H1 (cell line): ENCODE data around the gene RAMP1. TPM values are rescaled to one million over a fixed set of nuclear protein-coding genes. Genes with fewer than 3 reads are reported as not detected.

ENCODE experiments used
- CTCF ChIA-PET: fragments of 300-600 bp; sonication (Branson Sonifier 250); formaldehyde crosslinking; loops from one replicate; lab custom pipeline; 2021; ENCODE audit not compliant: partially characterized antibody; lab: Charles Lee
- POLR2A ChIA-PET: fragments of 300-600 bp; sonication (Branson Sonifier 250); formaldehyde crosslinking; loops from one replicate; lab custom pipeline; 2021; ENCODE audit warnings: inconsistent platforms; ENCODE audit not compliant: partially characterized antibody; lab: Charles Lee
- DNase-seq, 2 experiments: peaks; one replicate each; pipeline versions ENCODE4 v3.0.0 to v3.0.0-alpha.2; 2010 to 2022; ENCODE audit warnings: low spot score in 2 of 2, low read depth in 1 of 2, mixed read lengths in 1 of 2
- FAIRE-seq: peaks from 2 replicates; lab custom pipeline; 2011; peaks lifted over from hg19 to GRCh38; lab: Jason Lieb, UNC
- H2AFZ ChIP-seq: 2 replicates; pipeline ENCODE4 v1.8.1; 2012; ENCODE audit warnings: low read length, inconsistent platforms
- H2AK5ac ChIP-seq: 2 replicates; pipeline ENCODE4 v1.6.1; 2013; ENCODE audit warnings: low read depth, low read length
- H2BK120ac ChIP-seq: replicated peaks from 2 replicates; pipeline ENCODE3; 2013; ENCODE audit warnings: low read depth, low read length, inconsistent platforms
- H2BK12ac ChIP-seq: 2 replicates; pipeline ENCODE4 v1.6.1; 2013; ENCODE audit warnings: low read depth, low read length
- H2BK15ac ChIP-seq: 2 replicates; pipeline ENCODE4 v1.6.1; 2013; ENCODE audit warnings: low read length
- H2BK20ac ChIP-seq: 2 replicates; pipeline ENCODE4 v1.6.1; 2013; ENCODE audit warnings: low read length
- H2BK5ac ChIP-seq: 2 replicates; pipeline ENCODE4 v1.6.1; 2013; ENCODE audit warnings: low read depth, low read length
- H3K14ac ChIP-seq: 2 replicates; pipeline ENCODE4 v1.6.1; 2013; ENCODE audit warnings: inconsistent platforms; ENCODE audit not compliant: insufficient read length
- H3K18ac ChIP-seq: 2 replicates; pipeline ENCODE4 v1.6.1; 2013; ENCODE audit warnings: low read length; ENCODE audit errors: extremely low read depth
- H3K23ac ChIP-seq: 2 replicates; pipeline ENCODE4 v1.6.1; 2013; ENCODE audit warnings: inconsistent platforms; ENCODE audit not compliant: insufficient read length
- H3K23me2 ChIP-seq: 2 replicates; pipeline ENCODE4 v1.6.1; 2013; ENCODE audit warnings: low read depth, low read length
- H3K27ac ChIP-seq: 2 replicates; pipeline ENCODE4 v1.6.1; 2011; ENCODE audit warnings: low read depth, low read length, inconsistent platforms
- H3K27me3 ChIP-seq, 4 experiments: replicated peaks in 1 of 4; 1 replicate in 1 of 4; 2 replicates in 3 of 4; pipeline versions ENCODE4 v1.6.1 to v1.8.1; 2011 to 2013; ENCODE audit warnings: low read length in 3 of 4, mild to moderate bottlenecking in 3 of 4, inconsistent platforms in 2 of 4, mixed read lengths in 2 of 4, moderate library complexity in 1 of 4; ENCODE audit not compliant: control insufficient read depth in 3 of 4, insufficient read depth in 3 of 4; ENCODE audit errors: extremely low read depth in 1 of 4
- H3K36me3 ChIP-seq, 4 experiments: 2 replicates each; pipeline versions ENCODE4 v1.6.1 to v1.8.1; 2011 to 2013; ENCODE audit warnings: mild to moderate bottlenecking in 4 of 4, low read length in 3 of 4, moderate library complexity in 2 of 4, control low read depth in 1 of 4, inconsistent platforms in 1 of 4; ENCODE audit not compliant: insufficient read depth in 4 of 4, control insufficient read depth in 2 of 4
- H3K4ac ChIP-seq: replicated peaks from 2 replicates; pipeline ENCODE3; 2013; ENCODE audit warnings: low read length, low read depth, mixed read lengths, inconsistent platforms; ENCODE audit not compliant: insufficient read length
- H3K4me1 ChIP-seq, 4 experiments: replicated peaks in 1 of 4; 1 replicate in 1 of 4; 2 replicates in 3 of 4; pipeline versions ENCODE4 v1.6.1 to v1.8.1; 2011 to 2013; ENCODE audit warnings: low read length in 3 of 4, inconsistent platforms in 2 of 4, mixed read lengths in 1 of 4; ENCODE audit not compliant: insufficient read depth in 4 of 4, control insufficient read depth in 3 of 4
- H3K4me2 ChIP-seq, 2 experiments: 2 replicates each; pipeline versions ENCODE4 v1.6.1 to v1.8.1; 2011 to 2013; ENCODE audit warnings: low read depth in 2 of 2, low read length in 2 of 2, control low read depth in 1 of 2, inconsistent platforms in 1 of 2, mild to moderate bottlenecking in 1 of 2; ENCODE audit not compliant: insufficient read depth in 1 of 2
- H3K4me3 ChIP-seq, 4 experiments: fragments of 200-600, 300-600 bp in 1 of 4; sonication (generic), shearing (Covaris generic), sonication (Bioruptor Twin) in 1 of 4; 2 replicates each; pipeline versions ENCODE4 v1.5.1 to v1.8.1; 2011 to 2016; ENCODE audit warnings: low read length in 4 of 4, low read depth in 3 of 4, control low read depth in 2 of 4, inconsistent platforms in 2 of 4, mild to moderate bottlenecking in 2 of 4, mixed read lengths in 1 of 4, moderate library complexity in 1 of 4; ENCODE audit not compliant: insufficient read depth in 2 of 4; ENCODE audit errors: extremely low read depth in 1 of 4
- H3K56ac ChIP-seq: replicated peaks from 2 replicates; pipeline ENCODE3; 2013; ENCODE audit warnings: low read depth, mild to moderate bottlenecking, mixed read lengths, low read length, inconsistent platforms; ENCODE audit not compliant: insufficient read length
- H3K79me1 ChIP-seq: 2 replicates; pipeline ENCODE4 v1.6.1; 2013; ENCODE audit warnings: low read depth, low read length, control low read depth
- H3K79me2 ChIP-seq, 2 experiments: 2 replicates each; pipeline versions ENCODE4 v1.6.1 to v1.8.1; 2012 to 2013; ENCODE audit warnings: low read length in 2 of 2, mild to moderate bottlenecking in 2 of 2, inconsistent platforms in 1 of 2; ENCODE audit not compliant: insufficient read depth in 2 of 2, control insufficient read depth in 1 of 2
- H3K9ac ChIP-seq, 4 experiments: replicated peaks in 1 of 4; 1 replicate in 1 of 4; 2 replicates in 3 of 4; pipeline versions ENCODE4 v1.6.1 to v1.8.1; 2011 to 2013; ENCODE audit warnings: low read depth in 3 of 4, low read length in 3 of 4, control low read depth in 2 of 4, mild to moderate bottlenecking in 2 of 4, moderate library complexity in 2 of 4, inconsistent platforms in 1 of 4; ENCODE audit errors: extremely low read depth in 1 of 4
- H3K9me3 ChIP-seq, 2 experiments: 2 replicates each; pipeline versions ENCODE4 v1.6.1 to v1.8.1; 2012 to 2013; ENCODE audit warnings: mild to moderate bottlenecking in 2 of 2, moderate library complexity in 2 of 2, control low read depth in 1 of 2, inconsistent platforms in 1 of 2, low read depth in 1 of 2, low read length in 1 of 2, mixed read lengths in 1 of 2; ENCODE audit not compliant: insufficient read depth in 2 of 2
- H4K20me1 ChIP-seq, 2 experiments: replicated peaks in 1 of 2; 2 replicates each; pipeline versions ENCODE3 to v1.8.1; 2011 to 2013; ENCODE audit warnings: inconsistent platforms in 2 of 2, low read length in 2 of 2, mild to moderate bottlenecking in 1 of 2; ENCODE audit not compliant: insufficient read depth in 2 of 2, control insufficient read depth in 1 of 2
- H4K5ac ChIP-seq: 2 replicates; pipeline ENCODE4 v1.6.1; 2013; ENCODE audit warnings: low read length, low read depth, mixed read lengths, inconsistent platforms; ENCODE audit not compliant: insufficient read length
- H4K8ac ChIP-seq: 2 replicates; pipeline ENCODE4 v1.8.0; 2013; ENCODE audit warnings: mild to moderate bottlenecking, moderate library complexity, low read length, inconsistent platforms; ENCODE audit not compliant: insufficient read depth; ENCODE audit errors: extremely low read depth
- H4K91ac ChIP-seq: replicated peaks from 2 replicates; pipeline ENCODE3; 2013; ENCODE audit warnings: low read length, mixed read lengths, inconsistent platforms; ENCODE audit not compliant: insufficient read length
- RAD21 ChIP-seq, 2 experiments: IDR thresholded peaks in 1 of 2; conservative IDR thresholded peaks in 1 of 2; 2 replicates each; pipeline ENCODE4 v1.6.1; 2011; ENCODE audit warnings: low read depth in 2 of 2, low read length in 2 of 2, improper control_type of control experiment in 1 of 2, inconsistent platforms in 1 of 2, mild to moderate bottlenecking in 1 of 2, moderate library complexity in 1 of 2
- WGBS, 2 experiments: shearing (Covaris generic) in 1 of 2; methylation state at CpG; one replicate each; pipeline versions ENCODE4 v1.1.6 to v1.1.7; 2013 to 2015; ENCODE audit warnings: low lambda C conversion rate in 2 of 2, mixed read lengths in 2 of 2, inconsistent platforms in 1 of 2, low coverage in 1 of 2, missing lambda C conversion rate in 1 of 2; ENCODE audit not compliant: insufficient replicate concordance in 2 of 2, insufficient coverage in 1 of 2, insufficient read length in 1 of 2; ENCODE audit errors: extremely low coverage in 1 of 2, missing lambda C conversion rate in 1 of 2; 5-methylcytosine and 5-hydroxymethylcytosine counted together
- polyA plus RNA-seq, 7 experiments: library from polyadenylated mRNA; depleted of rRNA in 3 of 7; stranded (reverse) in 5 of 7; unstranded in 2 of 7; fragments of >200 nt in 5 of 7; fragments of 200-250 nt in 2 of 7; gene quantifications; 1 replicate in 5 of 7; 2 replicates in 1 of 7; 4 replicates in 1 of 7; pipeline versions ENCODE4 v1.2.1 to v1.2.3, GENCODE V29; 2011 to 2013; ENCODE audit warnings: missing spikeins in 2 of 7, mixed read lengths in 2 of 7
- total RNA-seq: library from RNA; stranded (reverse); fragmentation: NEBNext Ultra II Directional; extraction: Animal tissue kit (Norgen Biotek cat#: 25700); gene quantifications from 2 replicates; pipeline ENCODE4 v1.2.1, GENCODE V29; 2021

Gene RAMP1
- total and polyA plus RNA-seq, 2 of the 8 experiments (the other 6 are each of a cell fraction or from before 2014, with no cell fraction given): 0.65 to 4.3 TPM

DNA sequence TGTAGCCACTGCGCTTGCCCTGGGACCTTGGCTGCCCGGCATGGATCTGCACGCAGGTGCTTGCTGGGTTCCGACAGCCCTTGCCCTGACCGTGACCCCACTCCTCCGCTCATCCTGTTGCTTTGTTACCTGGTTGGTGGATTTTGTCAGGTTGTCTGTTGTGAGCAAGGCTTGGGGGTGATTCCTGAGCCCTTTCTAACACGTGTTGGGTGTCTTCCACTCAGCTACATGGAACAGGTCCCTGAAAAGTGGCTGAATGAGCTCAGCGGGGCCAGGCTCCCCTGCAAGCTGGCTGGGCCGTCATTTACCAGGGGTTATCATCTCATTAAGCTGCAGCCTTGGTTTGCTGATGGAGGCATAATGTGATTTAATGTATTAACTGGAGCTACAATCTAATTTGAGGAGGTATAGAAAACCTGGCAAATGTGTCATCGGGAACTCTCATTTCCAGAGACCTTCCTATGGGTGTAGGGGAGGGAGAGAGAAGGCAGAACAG lies 24.6 kb downstream of the RAMP1 start:
- no peak overlapping the region for H4K91ac ChIP-seq
- DNase-seq: no peak
- no peaks in the 10 kb centered on the region for H3K27me3 ChIP-seq
- no peak overlapping the region for H3K9ac ChIP-seq
- no peak overlapping the region for H2BK5ac ChIP-seq
- FAIRE-seq: no peak
- H4K8ac ChIP-seq: no peak overlapping the region; the same call in 1 of the 2 replicates
- CTCF ChIA-PET: interaction anchor here (0.8 to 1.9 kb wide), 4 partner anchors 8 to 256 kb away, joined by 3 to 5 read pairs (median 4); no protein-coding TSS in a partner anchor
- H3K4me3 ChIP-seq: no peak overlapping the region
- H3K79me2 ChIP-seq: no peaks in the 10 kb centered on the region
- no peak overlapping the region for H4K5ac ChIP-seq
- H3K79me1 ChIP-seq: no peaks in the 10 kb centered on the region
- no peaks in the 10 kb centered on the region for H3K36me3 ChIP-seq
- no peak overlapping the region for H3K14ac ChIP-seq
- no peak overlapping the region for H2AFZ ChIP-seq
- H3K4me2 ChIP-seq: no peak overlapping the region
- no peak overlapping the region for H2BK12ac ChIP-seq
- TF ChIP-seq RAD21 (IDR thresholded peaks at IDR 0.05 in 1 of 2, conservative IDR thresholded peaks at IDR 0.05 in 1 of 2; ENCODE audit: low read depth in 2 of 2, low read length in 2 of 2): no peak
- H3K56ac ChIP-seq: no peak overlapping the region
- no peaks in the 10 kb centered on the region for H3K23me2 ChIP-seq
- H3K27ac ChIP-seq: no peak overlapping the region
- POLR2A ChIA-PET: no interaction called here
- WGBS, 2 experiments: 94% methylated on average over 10 of the region's 10 CpGs; no CpG with 5 or more reads in 1 of the 2 experiments
- H2BK15ac ChIP-seq: no peak overlapping the region
- no peak overlapping the region for H2AK5ac ChIP-seq
- no peak overlapping the region for H3K23ac ChIP-seq
- H4K20me1 ChIP-seq: no peaks in the 10 kb centered on the region
- H3K4ac ChIP-seq: no peak overlapping the region
- no peak overlapping the region for H2BK20ac ChIP-seq
- H2BK120ac ChIP-seq: no peak overlapping the region
- no peaks in the 10 kb centered on the region for H3K9me3 ChIP-seq
- H3K4me1 ChIP-seq: peaks cover 0 to 4% (median under 1%) of the 10 kb centered on the region in 4 experiments; a peak in 3 of 7 replicates
- H3K18ac ChIP-seq: no peak overlapping the region
